GM12878 (cell line): Measurements from ENCODE around the gene LIMD2. TPM values are rescaled to one million over a fixed set of nuclear protein-coding genes. Genes with fewer than 3 reads are reported as not detected.

Experiments used
- ATAC-seq: fragments of 200-7000 bp; cut with Tn5 transposase; 3 replicates; pipeline ENCODE4 v1.9.1; 2020; ENCODE audit warnings: mild to moderate bottlenecking, moderate library complexity
- BruUV-seq: library from RNA; stranded (reverse); fragments of 400-500 nt; replicated peaks from 2 replicates; lab custom pipeline; 2021; lab: Mats Ljungman, UMichigan
- CTCF ChIA-PET: fragments of 300-600 bp; sonication (Branson Sonifier 250); formaldehyde crosslinking; extraction: SDS; loops from one replicate; lab custom pipeline; 2021; ENCODE audit warnings: inconsistent platforms; lab: Yijun Ruan, JAX
- POLR2A ChIA-PET: fragments of 350-600 bp; formaldehyde crosslinking; extraction: SDS; loops from one replicate; lab custom pipeline; 2021; ENCODE audit warnings: inconsistent platforms; lab: Charles Lee
- RAD21 ChIA-PET: fragments of 300-600 bp; sonication (Branson Sonifier 250); formaldehyde crosslinking; loops from one replicate; lab custom pipeline; 2023; ENCODE audit warnings: antibody characterized with exemption; ENCODE audit not compliant: unreplicated experiment; lab: Charles Lee
- SMC1A ChIA-PET: fragments of 300-600 bp; sonication (Branson Sonifier 250); formaldehyde crosslinking; loops from one replicate; lab custom pipeline; 2023; ENCODE audit not compliant: unreplicated experiment, uncharacterized antibody; lab: Charles Lee
- DNase-seq: peaks from one replicate; pipeline ENCODE4 v3.0.0-alpha.2; 2011; ENCODE audit warnings: low read depth, low spot score
- FAIRE-seq: peaks from 3 replicates; lab custom pipeline; 2011; peaks lifted over from hg19 to GRCh38; lab: Jason Lieb, UNC
- H2AFZ ChIP-seq: 2 replicates; pipeline ENCODE4 v1.6.0; 2011; ENCODE audit warnings: low read depth, low read length, control low read depth; ENCODE audit not compliant: control insufficient read depth
- H3K27ac ChIP-seq: 2 replicates; pipeline ENCODE4 v1.5.1; 2011; ENCODE audit warnings: control low read depth; ENCODE audit not compliant: control insufficient read depth, insufficient read depth
- H3K27me3 ChIP-seq, 2 experiments: replicated peaks in 1 of 2; 2 replicates each; pipeline versions ENCODE4 v1.6.0 to v1.6.1; 2011; ENCODE audit warnings: low read length in 1 of 2; ENCODE audit not compliant: control insufficient read depth in 2 of 2, insufficient read depth in 2 of 2
- H3K36me3 ChIP-seq, 2 experiments: 2 replicates each; pipeline ENCODE4 v1.5.1; 2011; ENCODE audit warnings: low read length in 1 of 2; ENCODE audit not compliant: control insufficient read depth in 2 of 2, insufficient read depth in 2 of 2
- H3K4me1 ChIP-seq: 2 replicates; pipeline ENCODE4 v1.6.1; 2011; ENCODE audit warnings: mild to moderate bottlenecking, low read length, moderate library complexity, mixed read lengths; ENCODE audit not compliant: control insufficient read depth, insufficient read depth
- H3K4me2 ChIP-seq: 2 replicates; pipeline ENCODE4 v1.6.0; 2011; ENCODE audit warnings: control low read depth; ENCODE audit not compliant: control insufficient read depth, insufficient read depth
- H3K4me3 ChIP-seq: fragments of 200-600 bp; sonication (generic); 2 replicates; pipeline ENCODE4 v1.5.1; 2016
- H3K79me2 ChIP-seq: 2 replicates; pipeline ENCODE4 v1.6.0; 2011; ENCODE audit warnings: low read length; ENCODE audit not compliant: control insufficient read depth, insufficient read depth
- H3K9ac ChIP-seq: 2 replicates; pipeline ENCODE4 v1.8.0; 2011; ENCODE audit warnings: low read length, control low read depth, mixed read lengths; ENCODE audit not compliant: control insufficient read depth, insufficient read depth
- H3K9me3 ChIP-seq: replicated peaks from 3 replicates; pipeline ENCODE4 v1.5.1; 2011; ENCODE audit warnings: mild to moderate bottlenecking, low read length; ENCODE audit not compliant: control insufficient read depth, insufficient read depth
- H4K20me1 ChIP-seq: 2 replicates; pipeline ENCODE4 v1.6.0; 2011; ENCODE audit not compliant: control insufficient read depth, insufficient read depth
- CHD4 ChIP-seq: fragments of 200-600 bp; sonication (generic); IDR thresholded peaks from 2 replicates; pipeline ENCODE4 v1.6.1; 2016; ENCODE audit warnings: mild to moderate bottlenecking
- LARP7 ChIP-seq: fragments of 450-650 bp; IDR thresholded peaks from 2 replicates; pipeline ENCODE4 v1.6.1; 2017; ENCODE audit warnings: mild to moderate bottlenecking
- MEF2B ChIP-seq: fragments of 450-650 bp; IDR thresholded peaks from 2 replicates; pipeline ENCODE4 v1.6.1; 2018; ENCODE audit warnings: mild to moderate bottlenecking, moderate library complexity; ENCODE audit not compliant: partially characterized antibody, poor library complexity, severe bottlenecking
- NFXL1 ChIP-seq: fragments of 450-650 bp; IDR thresholded peaks from 2 replicates; pipeline ENCODE4 v1.6.1; 2017; ENCODE audit warnings: antibody characterized with exemption, mild to moderate bottlenecking, borderline replicate concordance
- NR2F1 ChIP-seq: fragments of 450-650 bp; conservative IDR thresholded peaks from 2 replicates; pipeline ENCODE4 v1.6.1; 2017; ENCODE audit warnings: mild to moderate bottlenecking
- RB1 ChIP-seq: fragments of 450-650 bp; formaldehyde crosslinking; IDR thresholded peaks from 2 replicates; pipeline ENCODE4 v1.6.1; 2017; ENCODE audit warnings: mild to moderate bottlenecking, borderline replicate concordance
- TARDBP ChIP-seq: IDR thresholded peaks from 2 replicates; pipeline ENCODE4 v1.6.1; 2016; ENCODE audit warnings: borderline replicate concordance
- ZNF207 ChIP-seq: fragments of 450-650 bp; IDR thresholded peaks from 2 replicates; pipeline ENCODE4 v1.6.1; 2014; ENCODE audit warnings: antibody characterized with exemption, mild to moderate bottlenecking, borderline replicate concordance
- WGBS: methylation state at CpG from one replicate; pipeline ENCODE4 v1.1.6; 2016; ENCODE audit warnings: low lambda C conversion rate; ENCODE audit not compliant: insufficient replicate concordance, insufficient coverage; ENCODE audit errors: missing lambda C conversion rate; 5-methylcytosine and 5-hydroxymethylcytosine counted together
- in situ Hi-C: fragments of 300-500 bp; cut with MboI; formaldehyde crosslinking; loops from 9 replicates; pipeline ENCODE4 v1.14.3; 2018; ENCODE audit warnings: mixed read lengths
- intact Hi-C: fragments of 100-400 bp; cut with micrococcal nuclease; formaldehyde crosslinking; loops from one replicate; pipeline ENCODE4 v1.14.2; 2022; ENCODE audit not compliant: unreplicated experiment
- polyA plus RNA-seq, 11 experiments: library from polyadenylated mRNA; depleted of rRNA in 4 of 11; unstranded in 6 of 11; stranded (reverse) in 5 of 11; fragments of >200 nt; fragmentation: Nextera tagmentation in 4 of 11; fragmentation: Illumina TruSeq in 1 of 11; extraction: Ambion mirVana in 4 of 11; extraction: Trizol in 1 of 11; gene quantifications; 1 replicate in 1 of 11; 2 replicates in 10 of 11; pipeline versions ENCODE4 v1.2.1 to v1.2.3, GENCODE V29; 2011 to 2016; ENCODE audit warnings: inconsistent platforms in 2 of 11, missing spikeins in 2 of 11, low read depth in 1 of 11
- total RNA-seq, 4 experiments: library from RNA; depleted of rRNA in 3 of 4; stranded (reverse); fragments of >200 nt in 3 of 4; fragmentation: Illumina TruSeq in 1 of 4; extraction: Trizol in 1 of 4; gene quantifications; 2 replicates each; pipeline versions ENCODE4 v1.2.1 to v1.2.3, GENCODE V29; 2013 to 2021
- TF ChIP-seq, protein P1 (sequence below): fragments of 450-650 bp; IDR thresholded peaks from 2 replicates; pipeline ENCODE4 v1.6.1; 2017; ENCODE audit warnings: mild to moderate bottlenecking, moderate library complexity

The LIMD2 gene
- total and polyA plus RNA-seq, 10 of the 15 experiments (the other 5 are each of a cell fraction or from before 2014, with no cell fraction given) = 1.1 to 339 (median 181) TPM

GRCh38 chr17:63714550-63715277 is 14.8 kb upstream of the LIMD2 start (continued):
- no peak for TF ChIP-seq NFXL1
- TF ChIP-seq, all 136 proteins: peak for 0

GRCh38 chr17:63709110-63709509 is 9.2 kb upstream of the LIMD2 start:
- H3K9ac ChIP-seq = no peak overlapping the region
- BruUV-seq = TSS peak; percentile 25
- H2AFZ ChIP-seq = no peak overlapping the region
- no peaks in the 10 kb centered on the region for H4K20me1 ChIP-seq
- H3K4me3 ChIP-seq = no peak overlapping the region
- no peaks in the 10 kb centered on the region for H3K9me3 ChIP-seq
- H3K79me2 ChIP-seq = no peaks in the 10 kb centered on the region; the same call in 1 of the 2 replicates
- 78% methylated on average over 6 of the region's 6 CpGs for WGBS
- ChIA-PET RAD21 (no interaction called here), CTCF (interaction anchor here (0.6 to 2.0 kb wide), 6 partner anchors 11 to 97 kb away, joined by 3 to 9 read pairs (median 3); partner anchors contain the start of gene MAP3K3), POLR2A (interaction anchor here (0.7 kb wide), 2 partner anchors 56 to 298 kb away, joined by 3 to 5 read pairs; no protein-coding TSS in a partner anchor), SMC1A (interaction anchor here (0.9 kb wide), 1 partner anchor 28 kb away, joined by 5 read pairs; no protein-coding TSS in a partner anchor)
- peaks cover 7 to 10% of the 10 kb centered on the region in 2 experiments for H3K36me3 ChIP-seq
- H3K27ac ChIP-seq = no peak overlapping the region
- in situ Hi-C loops = no loop called here
- no peak overlapping the region for H3K4me2 ChIP-seq
- DNase-seq (no peak), ATAC-seq (no peak), FAIRE-seq (no peak)
- TF ChIP-seq RB1 (no peak), MEF2B (no peak), TARDBP (no peak), NR2F1 (no peak), ZNF207 (no peak), LARP7 (no peak), CHD4 (no peak)
- TF ChIP-seq, protein P1, sequence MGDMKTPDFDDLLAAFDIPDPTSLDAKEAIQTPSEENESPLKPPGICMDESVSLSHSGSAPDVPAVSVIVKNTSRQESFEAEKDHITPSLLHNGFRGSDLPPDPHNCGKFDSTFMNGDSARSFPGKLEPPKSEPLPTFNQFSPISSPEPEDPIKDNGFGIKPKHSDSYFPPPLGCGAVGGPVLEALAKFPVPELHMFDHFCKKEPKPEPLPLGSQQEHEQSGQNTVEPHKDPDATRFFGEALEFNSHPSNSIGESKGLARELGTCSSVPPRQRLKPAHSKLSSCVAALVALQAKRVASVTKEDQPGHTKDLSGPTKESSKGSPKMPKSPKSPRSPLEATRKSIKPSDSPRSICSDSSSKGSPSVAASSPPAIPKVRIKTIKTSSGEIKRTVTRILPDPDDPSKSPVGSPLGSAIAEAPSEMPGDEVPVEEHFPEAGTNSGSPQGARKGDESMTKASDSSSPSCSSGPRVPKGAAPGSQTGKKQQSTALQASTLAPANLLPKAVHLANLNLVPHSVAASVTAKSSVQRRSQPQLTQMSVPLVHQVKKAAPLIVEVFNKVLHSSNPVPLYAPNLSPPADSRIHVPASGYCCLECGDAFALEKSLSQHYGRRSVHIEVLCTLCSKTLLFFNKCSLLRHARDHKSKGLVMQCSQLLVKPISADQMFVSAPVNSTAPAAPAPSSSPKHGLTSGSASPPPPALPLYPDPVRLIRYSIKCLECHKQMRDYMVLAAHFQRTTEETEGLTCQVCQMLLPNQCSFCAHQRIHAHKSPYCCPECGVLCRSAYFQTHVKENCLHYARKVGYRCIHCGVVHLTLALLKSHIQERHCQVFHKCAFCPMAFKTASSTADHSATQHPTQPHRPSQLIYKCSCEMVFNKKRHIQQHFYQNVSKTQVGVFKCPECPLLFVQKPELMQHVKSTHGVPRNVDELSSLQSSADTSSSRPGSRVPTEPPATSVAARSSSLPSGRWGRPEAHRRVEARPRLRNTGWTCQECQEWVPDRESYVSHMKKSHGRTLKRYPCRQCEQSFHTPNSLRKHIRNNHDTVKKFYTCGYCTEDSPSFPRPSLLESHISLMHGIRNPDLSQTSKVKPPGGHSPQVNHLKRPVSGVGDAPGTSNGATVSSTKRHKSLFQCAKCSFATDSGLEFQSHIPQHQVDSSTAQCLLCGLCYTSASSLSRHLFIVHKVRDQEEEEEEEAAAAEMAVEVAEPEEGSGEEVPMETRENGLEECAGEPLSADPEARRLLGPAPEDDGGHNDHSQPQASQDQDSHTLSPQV = no peak
- intact Hi-C loops = no loop called here
- H3K27me3 ChIP-seq = no peaks in the 10 kb centered on the region
- H3K4me1 ChIP-seq = no peaks in the 10 kb centered on the region
